HUES48 (cell line): ENCODE data around the gene USP24.

Experiments used
- H3K27ac ChIP-seq: one replicate; pipeline ENCODE4 v1.7.0; 2013; ENCODE audit warnings: low read depth, low read length, inconsistent platforms
- H3K27me3 ChIP-seq: 2 replicates; pipeline ENCODE4 v1.6.1; 2013; ENCODE audit warnings: mild to moderate bottlenecking, low read length; ENCODE audit not compliant: control insufficient read depth, insufficient read depth
- H3K36me3 ChIP-seq: 2 replicates; pipeline ENCODE4 v1.6.1; 2013; ENCODE audit warnings: low read length; ENCODE audit not compliant: control insufficient read depth, insufficient read depth
- H3K4me1 ChIP-seq: 2 replicates; pipeline ENCODE4 v1.6.1; 2013; ENCODE audit warnings: mild to moderate bottlenecking, low read length; ENCODE audit not compliant: control insufficient read depth, insufficient read depth
- H3K4me3 ChIP-seq: 2 replicates; pipeline ENCODE4 v1.5.1; 2013; ENCODE audit warnings: mild to moderate bottlenecking, low read depth, low read length
- H3K9ac ChIP-seq: 2 replicates; pipeline ENCODE4 v1.6.1; 2013; ENCODE audit warnings: mild to moderate bottlenecking, low read depth, low read length, moderate library complexity
- H3K9me3 ChIP-seq: 2 replicates; pipeline ENCODE4 v1.6.1; 2013; ENCODE audit warnings: low read length; ENCODE audit not compliant: control insufficient read depth, insufficient read depth

USP24 gene

GRCh38 chr1:55052221-55053142, 162.7 kb downstream of the USP24 start:
- no peak overlapping the region for H3K27ac ChIP-seq
- H3K9me3 ChIP-seq: no peaks in the 10 kb centered on the region
- no peak overlapping the region for H3K4me3 ChIP-seq
- H3K9ac ChIP-seq: no peak overlapping the region
- H3K4me1 ChIP-seq: no peaks in the 10 kb centered on the region
- peaks cover 53% of the 10 kb centered on the region for H3K36me3 ChIP-seq
- no peaks in the 10 kb centered on the region for H3K27me3 ChIP-seq

GRCh38 chr1:55051621-55052020, 163.5 kb downstream of the USP24 start:
- Histone ChIP-seq H3K27ac (no peak overlapping the region), H3K9ac (no peak overlapping the region), H3K4me3 (no peak overlapping the region), H3K4me1 (no peaks in the 10 kb centered on the region), H3K36me3 (peaks cover 52% of the 10 kb centered on the region), H3K9me3 (no peaks in the 10 kb centered on the region), H3K27me3 (no peaks in the 10 kb centered on the region)

DNA sequence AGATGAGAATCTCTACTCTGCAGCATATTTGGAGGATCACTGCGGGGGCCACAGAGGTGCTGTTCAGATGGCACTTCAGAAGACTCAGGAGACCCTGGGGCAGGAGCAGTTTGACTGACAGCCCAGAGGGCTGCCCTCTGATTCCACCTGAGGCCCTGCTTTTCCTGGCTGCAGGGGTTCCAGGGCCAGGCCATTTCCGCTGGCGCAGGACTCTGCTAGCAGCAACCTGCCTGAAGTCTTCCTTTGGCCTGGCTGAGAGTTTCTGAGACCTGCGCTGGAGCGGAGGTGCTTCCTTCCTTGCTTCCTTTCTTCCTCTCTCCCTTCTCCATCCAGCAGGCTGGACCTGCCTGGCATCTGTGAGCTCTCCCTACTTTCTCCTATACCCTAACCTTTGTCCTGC, 164.0 kb downstream of the USP24 start:
- Histone ChIP-seq H3K9ac (no peak overlapping the region), H3K36me3 (peaks cover 52% of the 10 kb centered on the region), H3K9me3 (no peaks in the 10 kb centered on the region), H3K4me3 (no peak overlapping the region), H3K27me3 (no peaks in the 10 kb centered on the region), H3K4me1 (no peaks in the 10 kb centered on the region), H3K27ac (no peak overlapping the region)

DNA sequence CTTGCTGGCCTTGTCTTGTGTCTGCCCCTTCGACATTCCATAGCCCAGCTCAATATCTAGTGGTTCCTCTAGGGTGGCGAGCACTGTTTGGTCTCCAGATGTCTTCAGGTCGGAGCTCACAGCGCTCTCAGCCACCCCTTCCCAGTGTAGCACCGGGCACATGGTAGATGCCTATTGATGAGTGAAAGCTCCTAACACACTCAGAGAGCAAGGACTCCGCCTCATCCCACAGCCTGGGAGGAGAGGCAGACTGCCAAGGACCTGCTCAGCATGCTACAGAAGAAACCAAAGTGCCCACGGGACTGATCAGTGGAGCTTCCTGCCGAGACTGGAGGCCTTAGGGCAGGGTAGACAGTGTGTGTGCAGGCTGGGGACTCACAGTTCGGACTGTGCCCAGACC, 164.9 kb downstream of the USP24 start:
- no peak overlapping the region for H3K27ac ChIP-seq
- H3K9me3 ChIP-seq: no peaks in the 10 kb centered on the region
- H3K9ac ChIP-seq: no peak overlapping the region
- H3K27me3 ChIP-seq: no peaks in the 10 kb centered on the region
- no peak overlapping the region for H3K4me3 ChIP-seq
- H3K36me3 ChIP-seq: peaks cover 56% of the 10 kb centered on the region
- H3K4me1 ChIP-seq: no peaks in the 10 kb centered on the region

- no peaks in the 10 kb centered on the region for H3K27me3 ChIP-seq
- no peaks in the 10 kb centered on the region for H3K9me3 ChIP-seq
- H3K36me3 ChIP-seq: peaks cover 60% of the 10 kb centered on the region
- no peak overlapping the region for H3K9ac ChIP-seq
- H3K27ac ChIP-seq: no peak overlapping the region
- H3K4me3 ChIP-seq: no peak overlapping the region
- no peaks in the 10 kb centered on the region for H3K4me1 ChIP-seq
Measured at GRCh38 chr1:55049914-55050278, 165.3 kb downstream of the USP24 start.

DNA sequence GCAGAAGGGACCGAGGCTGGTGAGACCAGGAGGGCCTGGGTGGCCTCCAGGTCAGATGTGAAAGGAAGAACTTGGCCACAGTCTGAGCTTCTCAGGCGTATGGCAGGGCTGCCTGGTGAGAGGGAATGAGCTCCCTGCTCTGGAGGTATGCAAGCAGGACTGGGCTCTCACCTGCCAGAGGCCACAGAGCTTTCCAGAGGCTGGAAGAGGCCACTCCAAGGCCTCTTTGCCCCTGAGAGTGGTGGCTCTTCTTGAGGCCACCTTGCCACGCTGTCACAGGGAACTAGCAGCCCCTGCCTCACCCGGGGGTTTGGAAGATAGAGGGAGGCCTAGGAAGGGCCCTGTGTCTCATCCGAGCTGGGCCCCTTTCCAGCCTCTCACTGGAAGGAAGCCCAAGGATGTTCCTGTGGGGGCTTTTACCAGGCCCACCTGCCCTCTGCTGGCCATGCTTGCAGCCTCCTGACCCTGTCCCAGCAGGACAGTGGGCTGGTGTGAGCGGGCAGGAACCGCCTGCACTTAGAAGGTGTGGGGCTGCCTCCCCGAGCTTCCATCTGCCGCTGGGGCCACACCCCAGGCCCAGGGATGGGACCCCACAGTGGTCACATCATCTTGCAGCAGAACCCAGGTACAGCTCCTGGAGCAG, 165.8 kb downstream of the USP24 start:
- no peak overlapping the region for H3K27ac ChIP-seq
- no peaks in the 10 kb centered on the region for H3K27me3 ChIP-seq
- H3K4me1 ChIP-seq: no peaks in the 10 kb centered on the region
- H3K36me3 ChIP-seq: peaks cover 65% of the 10 kb centered on the region
- no peaks in the 10 kb centered on the region for H3K9me3 ChIP-seq
- H3K4me3 ChIP-seq: no peak overlapping the region
- no peak overlapping the region for H3K9ac ChIP-seq

DNA sequence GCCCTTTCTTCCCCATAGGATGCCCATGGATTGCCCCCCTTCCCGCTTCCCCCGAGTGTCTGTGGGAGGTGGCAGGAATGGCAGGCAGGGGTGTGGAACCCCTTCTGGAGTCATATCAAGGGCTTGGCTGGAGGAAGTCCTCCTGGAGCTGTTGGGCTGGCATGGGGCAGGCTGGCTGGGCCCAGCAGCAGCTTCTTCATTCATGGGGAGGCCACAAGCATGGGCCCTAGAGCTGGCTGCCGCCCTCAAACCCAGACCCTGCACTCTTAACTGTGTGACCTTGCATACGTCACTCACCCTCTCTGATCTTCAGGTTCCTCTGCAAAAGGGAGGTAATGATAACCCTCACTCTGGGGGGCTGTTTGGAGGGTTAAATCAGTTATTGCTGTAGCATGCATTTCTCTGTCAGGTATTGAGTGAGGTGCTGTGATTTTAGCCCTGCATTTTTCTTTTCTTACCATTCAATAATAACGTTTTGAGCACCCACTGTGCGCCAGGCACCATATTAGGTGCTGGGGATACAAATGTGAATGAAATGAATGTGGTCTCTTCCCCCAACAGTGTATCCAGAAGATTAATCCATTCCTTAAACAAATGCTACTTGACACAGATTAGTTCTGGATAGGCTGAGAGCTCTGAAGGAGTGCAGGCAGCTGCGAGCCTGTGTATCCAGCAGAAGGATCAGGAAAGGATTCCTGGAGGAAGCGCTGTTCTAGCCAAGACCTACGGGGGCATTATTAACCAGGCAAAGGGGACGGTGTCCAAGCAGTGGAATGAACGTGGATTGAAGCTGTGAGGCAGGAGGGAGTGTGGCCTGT, 166.5 kb downstream of the USP24 start:
- Histone ChIP-seq H3K36me3 (peaks cover 69% of the 10 kb centered on the region), H3K27me3 (no peaks in the 10 kb centered on the region), H3K27ac (no peak overlapping the region)

GRCh38 chr1:55047611-55048010, 167.6 kb downstream of the USP24 start:
- Histone ChIP-seq H3K4me1 (peaks cover 6% of the 10 kb centered on the region; the same call in 1 of the 2 replicates), H3K4me3 (no peak overlapping the region), H3K9me3 (no peaks in the 10 kb centered on the region), H3K9ac (no peak overlapping the region), H3K27me3 (no peaks in the 10 kb centered on the region), H3K27ac (no peak overlapping the region), H3K36me3 (peaks cover 63% of the 10 kb centered on the region)

More for the DNA sequence above, 166.5 kb downstream of the USP24 start:
- Histone ChIP-seq H3K9ac (no peak overlapping the region), H3K9me3 (no peaks in the 10 kb centered on the region), H3K4me3 (no peak overlapping the region), H3K4me1 (no peaks in the 10 kb centered on the region)

DNA sequence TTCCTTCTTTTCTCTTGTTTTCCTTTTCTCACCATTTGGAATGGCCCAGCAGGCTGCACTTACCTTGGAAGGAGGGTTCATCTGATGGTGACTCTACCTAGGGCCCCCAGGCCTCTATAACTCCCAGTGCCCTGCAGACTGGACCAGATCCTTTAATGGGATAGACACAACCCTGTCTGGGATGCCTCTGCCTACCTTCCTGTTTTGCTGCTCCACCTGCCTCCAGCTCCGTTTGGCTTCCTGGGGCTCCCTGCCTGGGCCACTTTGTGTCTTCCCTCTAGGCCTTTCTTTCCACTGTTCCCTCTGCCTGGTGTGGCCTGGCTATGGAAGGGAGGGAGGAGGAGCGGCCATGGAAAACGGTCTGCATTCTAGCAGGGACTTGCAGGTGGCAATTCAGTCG, 168.3 kb downstream of the USP24 start:
- H3K4me3 ChIP-seq: no peak overlapping the region
- no peak overlapping the region for H3K9ac ChIP-seq
- no peak overlapping the region for H3K27ac ChIP-seq

DNA sequence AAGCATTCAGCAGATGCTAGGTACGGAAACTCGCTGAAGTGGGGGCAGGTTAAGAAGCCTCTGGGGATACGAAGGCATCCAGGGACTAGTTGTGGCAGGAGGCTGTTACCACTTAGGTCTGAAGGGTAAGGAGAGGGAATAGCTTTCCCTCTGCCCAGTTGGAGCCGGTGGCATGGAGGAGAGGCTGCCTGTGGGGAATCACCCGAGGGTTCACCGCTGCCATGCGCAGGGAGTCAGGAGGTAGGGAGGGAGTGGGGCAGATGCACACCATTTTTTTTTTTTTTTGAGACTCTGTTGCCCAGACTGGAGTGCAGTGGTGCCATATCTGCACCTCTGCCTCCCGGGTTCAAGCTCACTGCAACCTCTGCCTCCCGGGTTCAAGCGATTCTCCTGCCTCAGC, 169.7 kb downstream of the USP24 start:
- peaks cover 60% of the 10 kb centered on the region for H3K36me3 ChIP-seq
- H3K27me3 ChIP-seq: peaks cover 13% of the 10 kb centered on the region
- no peak overlapping the region for H3K9ac ChIP-seq
- H3K9me3 ChIP-seq: no peaks in the 10 kb centered on the region
- H3K27ac ChIP-seq: no peak overlapping the region
- peaks cover 13% of the 10 kb centered on the region; the same call in 1 of the 2 replicates for H3K4me1 ChIP-seq
- H3K4me3 ChIP-seq: no peak overlapping the region

More for the DNA sequence above, 168.3 kb downstream of the USP24 start:
- peaks cover 6% of the 10 kb centered on the region; the same call in 1 of the 2 replicates for H3K4me1 ChIP-seq
- H3K36me3 ChIP-seq: peaks cover 60% of the 10 kb centered on the region
- H3K9me3 ChIP-seq: no peaks in the 10 kb centered on the region
- no peaks in the 10 kb centered on the region for H3K27me3 ChIP-seq
